Astrocyte (in vitro differentiated cells and primary cell): Measurements from ENCODE around the gene LRRC40.

ENCODE experiments used
- CTCF ChIP-seq: IDR thresholded peaks from 2 replicates; pipeline ENCODE4 v1.5.1; 2011; ENCODE audit warnings: low read depth, mild to moderate bottlenecking, inconsistent platforms, low read length, moderate library complexity; ENCODE audit not compliant: insufficient read depth
- EZH2 ChIP-seq: IDR thresholded peaks from 2 replicates; pipeline ENCODE4 v1.6.1; 2012; ENCODE audit warnings: mild to moderate bottlenecking, low read length, inconsistent platforms; ENCODE audit not compliant: insufficient read depth

DNA sequence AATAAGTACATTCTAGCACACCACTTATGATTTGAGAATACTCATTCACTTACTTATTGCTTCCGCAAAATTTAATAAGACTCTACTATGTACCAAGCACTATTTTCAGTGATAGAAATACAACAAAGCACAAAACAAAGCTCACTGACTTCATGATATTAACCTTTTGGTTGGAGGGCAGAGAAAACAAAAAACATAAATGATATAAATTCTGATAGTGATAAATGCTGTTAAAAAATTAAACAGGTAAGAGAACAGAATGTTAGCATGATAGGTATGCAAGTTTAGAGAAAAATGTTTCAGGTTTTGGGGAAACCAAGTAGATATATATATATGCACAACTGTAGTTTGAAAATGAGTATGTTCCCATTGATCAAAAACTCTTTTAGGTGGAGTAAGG, 1.2 kb downstream of the LRRC40 start:
- TF ChIP-seq EZH2 (no peak), CTCF (no peak)
